GM12873 (cell line): ENCODE data around the gene TYMS.

Experiments
- TF ChIP-seq, protein P1 (sequence below): IDR thresholded peaks from 2 replicates; pipeline ENCODE4 v1.5.1; 2012; ENCODE audit warnings: low read depth, mild to moderate bottlenecking, moderate library complexity, low read length, control low read depth; ENCODE audit not compliant: insufficient read depth; ENCODE audit errors: missing control alignments

TYMS gene

GRCh38 chr18:658947-659533 is 1.6 kb downstream of the TYMS start:
- TF ChIP-seq, protein P1, sequence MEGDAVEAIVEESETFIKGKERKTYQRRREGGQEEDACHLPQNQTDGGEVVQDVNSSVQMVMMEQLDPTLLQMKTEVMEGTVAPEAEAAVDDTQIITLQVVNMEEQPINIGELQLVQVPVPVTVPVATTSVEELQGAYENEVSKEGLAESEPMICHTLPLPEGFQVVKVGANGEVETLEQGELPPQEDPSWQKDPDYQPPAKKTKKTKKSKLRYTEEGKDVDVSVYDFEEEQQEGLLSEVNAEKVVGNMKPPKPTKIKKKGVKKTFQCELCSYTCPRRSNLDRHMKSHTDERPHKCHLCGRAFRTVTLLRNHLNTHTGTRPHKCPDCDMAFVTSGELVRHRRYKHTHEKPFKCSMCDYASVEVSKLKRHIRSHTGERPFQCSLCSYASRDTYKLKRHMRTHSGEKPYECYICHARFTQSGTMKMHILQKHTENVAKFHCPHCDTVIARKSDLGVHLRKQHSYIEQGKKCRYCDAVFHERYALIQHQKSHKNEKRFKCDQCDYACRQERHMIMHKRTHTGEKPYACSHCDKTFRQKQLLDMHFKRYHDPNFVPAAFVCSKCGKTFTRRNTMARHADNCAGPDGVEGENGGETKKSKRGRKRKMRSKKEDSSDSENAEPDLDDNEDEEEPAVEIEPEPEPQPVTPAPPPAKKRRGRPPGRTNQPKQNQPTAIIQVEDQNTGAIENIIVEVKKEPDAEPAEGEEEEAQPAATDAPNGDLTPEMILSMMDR, result no peak

DNA sequence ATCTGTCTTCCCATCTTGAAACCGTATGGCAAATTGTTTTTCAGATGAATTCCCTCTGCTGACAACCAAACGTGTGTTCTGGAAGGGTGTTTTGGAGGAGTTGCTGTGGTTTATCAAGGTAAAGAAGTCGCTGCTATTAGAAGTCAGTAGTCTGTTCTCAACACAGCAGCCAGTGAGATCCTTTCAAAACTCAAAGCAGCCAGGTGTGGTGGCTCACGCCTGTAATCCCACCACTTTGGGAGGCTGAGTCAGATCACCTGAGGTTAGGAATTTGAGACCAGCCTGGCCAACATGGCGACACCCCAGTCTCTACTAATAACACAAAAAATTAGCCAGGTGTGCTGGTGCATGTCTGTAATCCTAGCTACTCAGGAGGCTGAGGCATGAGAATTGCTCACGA is 2.1 kb downstream of the TYMS start:
- TF ChIP-seq, protein P1, result no peak

- TF ChIP-seq, protein P1, result no peak
Observed at GRCh38 chr18:662197-662596, 4.7 kb downstream of the TYMS start.

DNA sequence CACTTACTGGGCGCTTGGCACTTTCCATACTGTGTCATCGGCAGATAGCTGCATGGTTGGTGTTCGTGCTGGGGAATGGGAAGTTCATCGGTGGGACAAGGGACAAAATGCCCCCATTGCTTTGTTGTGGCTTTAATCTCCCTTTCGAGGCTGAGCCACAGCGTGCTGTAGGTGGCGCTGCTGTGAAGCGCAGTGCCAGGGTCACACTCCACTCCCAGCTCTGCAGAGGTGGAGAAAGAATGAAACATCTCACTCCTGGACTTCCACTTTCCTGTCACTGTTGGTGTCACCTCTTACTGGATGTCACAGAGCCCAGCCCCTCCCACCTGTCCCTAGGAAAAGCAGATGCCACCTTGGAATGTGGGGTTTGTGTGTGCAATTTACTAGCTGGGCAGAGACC is 8.7 kb downstream of the TYMS start:
- TF ChIP-seq, protein P1, result peak; percentile 50

DNA sequence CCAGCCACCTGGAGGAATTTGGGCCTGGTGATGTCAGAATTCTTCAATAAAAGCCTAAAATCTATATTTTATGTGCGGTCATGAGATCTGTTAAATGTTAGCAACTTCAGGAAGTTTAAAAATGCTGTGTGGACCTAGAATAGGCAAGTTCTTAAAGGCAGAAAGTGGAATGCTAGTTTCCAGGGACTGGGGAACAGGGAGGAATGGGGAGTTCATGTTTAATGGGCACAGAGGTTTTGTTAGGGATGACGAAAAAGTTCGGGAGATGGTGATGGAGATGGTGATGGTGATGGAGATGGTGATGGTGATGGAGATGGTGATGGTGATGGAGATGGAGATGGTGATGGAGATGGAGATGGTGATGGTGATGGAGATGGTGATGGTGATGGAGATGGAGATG is 9.2 kb downstream of the TYMS start:
- TF ChIP-seq, protein P1, result no peak

DNA sequence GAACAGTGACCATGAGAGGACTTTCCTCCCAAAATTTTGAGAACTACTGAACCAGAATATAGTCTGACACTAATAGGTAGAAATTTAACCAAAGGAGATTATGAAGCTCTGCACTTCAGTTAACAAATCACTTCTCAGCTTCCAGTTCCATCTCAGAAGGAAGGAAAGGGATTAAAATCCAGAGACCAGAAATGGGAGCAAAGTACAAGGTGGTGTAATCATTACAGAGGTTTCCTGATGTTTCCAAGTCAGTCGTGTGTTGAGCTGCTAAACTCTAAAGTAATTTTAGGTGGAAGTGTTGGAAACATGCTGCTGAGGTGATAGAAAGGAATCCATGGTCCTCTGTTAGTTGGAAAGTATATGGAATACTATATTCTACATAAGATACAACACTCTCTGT is 10.8 kb downstream of the TYMS start:
- TF ChIP-seq, protein P1, result no peak

- TF ChIP-seq, protein P1, result no peak
Observed at GRCh38 chr18:669077-669476, 11.6 kb downstream of the TYMS start.
